ENCODE results near the gene C19orf47. TPM values are rescaled to one million over a fixed set of nuclear protein-coding genes. Genes with fewer than 3 reads are reported as not detected.

Gene C19orf47
- total and polyA plus RNA-seq, 2 donors (not counting 1 experiment from before 2014, with no cell fraction given) = 5.1 to 9.1 TPM

DNA sequence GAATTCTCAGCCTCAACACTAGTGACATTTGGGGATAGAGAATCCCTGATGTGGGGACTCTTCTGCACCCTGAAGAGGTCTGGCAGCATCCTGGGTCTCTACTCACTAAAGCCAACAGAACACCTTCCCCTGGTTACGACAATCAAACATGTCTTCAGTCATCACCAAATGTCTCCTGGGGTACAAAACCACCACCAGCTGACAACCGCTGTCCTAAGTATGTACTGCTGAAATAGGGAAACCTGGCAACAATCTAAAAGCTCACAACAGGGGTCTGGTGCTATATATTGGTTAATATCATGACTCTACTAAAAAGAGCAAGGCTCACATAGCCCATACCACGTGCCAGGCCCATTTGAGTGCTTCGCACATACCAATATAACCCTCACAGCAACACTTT lies 76.5 kb downstream of the C19orf47 start:
- TF ChIP-seq, protein P1, sequence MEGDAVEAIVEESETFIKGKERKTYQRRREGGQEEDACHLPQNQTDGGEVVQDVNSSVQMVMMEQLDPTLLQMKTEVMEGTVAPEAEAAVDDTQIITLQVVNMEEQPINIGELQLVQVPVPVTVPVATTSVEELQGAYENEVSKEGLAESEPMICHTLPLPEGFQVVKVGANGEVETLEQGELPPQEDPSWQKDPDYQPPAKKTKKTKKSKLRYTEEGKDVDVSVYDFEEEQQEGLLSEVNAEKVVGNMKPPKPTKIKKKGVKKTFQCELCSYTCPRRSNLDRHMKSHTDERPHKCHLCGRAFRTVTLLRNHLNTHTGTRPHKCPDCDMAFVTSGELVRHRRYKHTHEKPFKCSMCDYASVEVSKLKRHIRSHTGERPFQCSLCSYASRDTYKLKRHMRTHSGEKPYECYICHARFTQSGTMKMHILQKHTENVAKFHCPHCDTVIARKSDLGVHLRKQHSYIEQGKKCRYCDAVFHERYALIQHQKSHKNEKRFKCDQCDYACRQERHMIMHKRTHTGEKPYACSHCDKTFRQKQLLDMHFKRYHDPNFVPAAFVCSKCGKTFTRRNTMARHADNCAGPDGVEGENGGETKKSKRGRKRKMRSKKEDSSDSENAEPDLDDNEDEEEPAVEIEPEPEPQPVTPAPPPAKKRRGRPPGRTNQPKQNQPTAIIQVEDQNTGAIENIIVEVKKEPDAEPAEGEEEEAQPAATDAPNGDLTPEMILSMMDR (conservative IDR thresholded peaks at IDR 0.05 in 1 of 2, IDR thresholded peaks at IDR 0.05 in 1 of 2; ENCODE audit: low read depth in 1 of 2, low read length in 2 of 2) = no peak
- no peak for TF ChIP-seq EZH2 (IDR thresholded peaks at IDR 0.05; ENCODE audit: low read length, missing control alignments)
- DNase-seq (ENCODE audit: low read depth in 2 of 2) = no peak
- Histone ChIP-seq H3K4me2 (ENCODE audit: extremely low read depth, insufficient read depth, low read length) (no peak overlapping the region), H3K4me1 (ENCODE audit: control insufficient read depth, extremely low read depth, insufficient read depth, low read length) (peaks cover 4% of the 10 kb centered on the region), H3K27ac (ENCODE audit: insufficient read depth, low read length) (no peak overlapping the region), H3K9ac (ENCODE audit: insufficient read depth, low read length) (no peak overlapping the region), H3K36me3 (ENCODE audit: control insufficient read depth, insufficient read depth, low read length) (no peaks in the 10 kb centered on the region), H3K27me3 (ENCODE audit: control insufficient read depth, insufficient read depth, low read length) (no peaks in the 10 kb centered on the region), H3K79me2 (ENCODE audit: control insufficient read depth, insufficient read depth, low read length) (peaks cover 64% of the 10 kb centered on the region), H2AFZ (ENCODE audit: low read length) (no peak overlapping the region), H3K9me3 (ENCODE audit: control insufficient read depth, insufficient read depth, low read depth, low read length) (no peaks in the 10 kb centered on the region), H4K20me1 (ENCODE audit: control insufficient read depth, extremely low read depth, insufficient read depth, low read length) (peaks cover 1% of the 10 kb centered on the region), H3K4me3 (replicated peaks in 1 of 4; ENCODE audit: control extremely low read depth in 1 of 4, insufficient read depth in 1 of 4, low read depth in 3 of 4, low read length in 4 of 4) (no peak overlapping the region)

DNA sequence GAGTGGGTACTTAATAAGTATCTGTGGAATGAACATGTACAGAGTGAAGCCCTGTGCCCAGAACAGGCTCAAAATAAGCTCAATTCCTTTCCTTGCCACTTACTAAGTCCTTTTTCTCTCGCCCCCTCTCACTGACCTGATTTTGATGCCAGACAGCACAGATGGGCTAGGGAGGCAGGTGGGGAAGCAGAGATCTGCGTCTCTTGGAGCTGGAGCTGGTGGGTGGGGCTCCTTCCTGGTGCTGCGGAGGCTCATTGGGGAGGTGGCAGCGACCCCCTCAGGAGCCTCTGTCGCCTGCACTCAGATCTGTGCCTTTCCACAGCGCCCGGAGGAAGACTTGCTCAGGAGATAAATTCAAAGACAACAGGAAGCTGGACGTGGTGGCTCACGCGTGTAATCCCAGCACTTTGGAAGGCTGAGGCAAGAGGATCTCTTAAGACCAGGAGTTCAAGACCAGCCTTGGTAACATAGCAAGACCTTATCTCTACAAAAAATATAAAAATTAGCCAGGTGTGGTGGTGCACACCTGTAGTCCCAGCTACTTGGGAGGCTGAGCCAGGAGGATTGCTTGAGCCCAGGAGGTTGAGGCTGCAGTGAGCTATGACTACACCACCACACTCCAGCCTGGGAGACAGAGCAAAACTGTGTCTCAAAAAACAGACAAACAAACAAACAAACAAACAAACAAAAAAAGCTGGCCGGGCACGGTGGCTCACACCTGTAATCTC lies 77.7 kb downstream of the C19orf47 start:
- H3K27me3 ChIP-seq (ENCODE audit: control insufficient read depth, insufficient read depth, low read length) = no peaks in the 10 kb centered on the region
- no peaks in the 10 kb centered on the region for H3K9me3 ChIP-seq (ENCODE audit: control insufficient read depth, insufficient read depth, low read depth, low read length)
- DNase-seq (ENCODE audit: low read depth in 2 of 2) = no peak
- TF ChIP-seq, protein P1 (conservative IDR thresholded peaks at IDR 0.05 in 1 of 2, IDR thresholded peaks at IDR 0.05 in 1 of 2; ENCODE audit: low read depth in 1 of 2, low read length in 2 of 2) = no peak
- no peak for TF ChIP-seq EZH2 (IDR thresholded peaks at IDR 0.05; ENCODE audit: low read length, missing control alignments)
- H4K20me1 ChIP-seq (ENCODE audit: control insufficient read depth, extremely low read depth, insufficient read depth, low read length) = peaks cover 1% of the 10 kb centered on the region
- H3K4me2 ChIP-seq (ENCODE audit: extremely low read depth, insufficient read depth, low read length) = no peak overlapping the region
- peaks cover 4% of the 10 kb centered on the region for H3K4me1 ChIP-seq (ENCODE audit: control insufficient read depth, extremely low read depth, insufficient read depth, low read length)
- no peaks in the 10 kb centered on the region for H3K36me3 ChIP-seq (ENCODE audit: control insufficient read depth, insufficient read depth, low read length)
- no peak overlapping the region for H3K9ac ChIP-seq (ENCODE audit: insufficient read depth, low read length)
- H3K4me3 ChIP-seq (replicated peaks in 1 of 4; ENCODE audit: control extremely low read depth in 1 of 4, insufficient read depth in 1 of 4, low read depth in 3 of 4, low read length in 4 of 4) = no peak overlapping the region
- no peak overlapping the region for H2AFZ ChIP-seq (ENCODE audit: low read length)
- peaks cover 66% of the 10 kb centered on the region for H3K79me2 ChIP-seq (ENCODE audit: control insufficient read depth, insufficient read depth, low read length)
- no peak overlapping the region for H3K27ac ChIP-seq (ENCODE audit: insufficient read depth, low read length)

Other genes with a start within 250 kb of the C19orf47 start
- gene MAP3K10, start 157.0 kb downstream of the C19orf47 start, total RNA-seq = 7.2 and 7.4 TPM in 2 replicates
- 1.9 and 2.7 TPM in 2 replicates for gene MAP3K10, start 157.0 kb downstream of the C19orf47 start, polyA plus RNA-seq
- not detected in 2 replicates for gene TTC9B, start 130.0 kb downstream of the C19orf47 start, total RNA-seq
- gene TTC9B, start 130.0 kb downstream of the C19orf47 start, polyA plus RNA-seq = not detected in 2 replicates
- gene CCNP, start 121.7 kb downstream of the C19orf47 start, total RNA-seq = 0.26 and 0.50 TPM in 2 replicates
- gene CCNP, start 121.7 kb downstream of the C19orf47 start, polyA plus RNA-seq = 0.07 and 0.16 TPM in 2 replicates
- gene AKT2, start 63.1 kb downstream of the C19orf47 start, total RNA-seq = 58.3 and 76.0 TPM in 2 replicates
- 81.5 and 104 TPM in 2 replicates for gene AKT2, start 63.1 kb downstream of the C19orf47 start, polyA plus RNA-seq
- 173 and 230 TPM in 2 replicates for gene PLD3, start 298 bp upstream of the C19orf47 start, total RNA-seq
- 158 and 208 TPM in 2 replicates for gene PLD3, start 298 bp upstream of the C19orf47 start, polyA plus RNA-seq
- gene HIPK4, start 41.8 kb upstream of the C19orf47 start, total RNA-seq = 0.17 and 0.26 TPM in 2 replicates
- gene HIPK4, start 41.8 kb upstream of the C19orf47 start, polyA plus RNA-seq = 0.05 and 0.07 TPM in 2 replicates
- gene PRX, start 65.0 kb upstream of the C19orf47 start, total RNA-seq = 3.1 and 3.6 TPM in 2 replicates
- 0.84 and 0.91 TPM in 2 replicates for gene PRX, start 65.0 kb upstream of the C19orf47 start, polyA plus RNA-seq
- 19.2 and 27.2 TPM in 2 replicates for gene SERTAD1, start 77.6 kb upstream of the C19orf47 start, total RNA-seq
- 7.2 and 12.7 TPM in 2 replicates for gene SERTAD1, start 77.6 kb upstream of the C19orf47 start, polyA plus RNA-seq
- gene SERTAD3, start 95.9 kb upstream of the C19orf47 start, total RNA-seq = 22.3 and 23.6 TPM in 2 replicates
- gene SERTAD3, start 95.9 kb upstream of the C19orf47 start, polyA plus RNA-seq = 15.1 and 24.8 TPM in 2 replicates
- gene BLVRB, start 117.3 kb upstream of the C19orf47 start, total RNA-seq = 105 and 145 TPM in 2 replicates
- gene BLVRB, start 117.3 kb upstream of the C19orf47 start, polyA plus RNA-seq = 40.0 and 50.8 TPM in 2 replicates
- gene SPTBN4, start 118.6 kb upstream of the C19orf47 start, total RNA-seq = 3.9 and 6.6 TPM in 2 replicates
- gene SPTBN4, start 118.6 kb upstream of the C19orf47 start, polyA plus RNA-seq = 1.3 and 2.0 TPM in 2 replicates
- 22.3 and 43.4 TPM in 2 replicates for gene SHKBP1, start 228.5 kb upstream of the C19orf47 start, total RNA-seq
- 35.6 and 43.2 TPM in 2 replicates for gene SHKBP1, start 228.5 kb upstream of the C19orf47 start, polyA plus RNA-seq

All from fibroblast of lung (primary cell).